GM19193 (cell line): ENCODE measurements around the gene PROSER2.

Experiments
- POLR2A ChIP-seq: IDR thresholded peaks from 4 replicates; pipeline ENCODE4 v1.6.1; 2011; ENCODE audit not compliant: insufficient read depth, insufficient read length; ENCODE audit errors: extremely low read depth

The PROSER2 gene

GRCh38 chr10:11865561-11865960, 42.4 kb downstream of the PROSER2 start:
- no peak for TF ChIP-seq POLR2A

DNA sequence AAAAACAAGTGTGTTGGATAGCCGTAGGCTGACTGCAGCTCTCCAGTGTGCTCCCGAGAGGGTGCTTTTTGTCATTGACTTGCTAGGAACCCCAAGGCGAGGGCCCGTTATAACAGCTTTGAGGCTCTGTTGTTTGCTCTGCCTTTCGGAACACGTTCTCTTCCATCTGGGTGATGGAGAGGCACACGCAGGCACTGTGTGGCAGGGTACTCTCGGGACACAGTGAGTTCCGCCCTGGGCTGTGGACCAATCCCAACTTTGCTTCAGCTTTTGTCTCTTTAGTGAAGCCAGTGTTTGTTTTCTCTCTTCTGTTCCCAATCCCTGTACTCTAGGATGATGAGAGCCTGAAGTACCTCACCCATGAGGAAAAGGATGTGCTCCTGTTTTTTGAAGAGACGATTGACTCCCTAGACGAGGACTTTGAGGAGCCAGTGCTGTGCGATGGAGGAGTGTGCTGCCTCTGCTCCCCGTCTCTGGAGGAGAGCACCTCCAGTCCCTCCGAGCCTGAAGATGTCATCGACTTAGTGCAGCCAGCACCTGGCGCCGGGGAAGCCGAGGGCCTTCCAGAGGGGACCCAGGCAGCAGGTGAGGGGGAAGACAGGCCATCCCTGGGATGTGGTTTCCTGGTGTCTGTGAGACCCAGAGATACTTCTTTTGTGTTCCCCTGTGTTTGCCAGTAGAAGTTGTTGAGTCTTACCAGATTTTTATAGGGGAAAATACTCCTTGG, 43.2 kb downstream of the PROSER2 start:
- TF ChIP-seq POLR2A = no peak

DNA sequence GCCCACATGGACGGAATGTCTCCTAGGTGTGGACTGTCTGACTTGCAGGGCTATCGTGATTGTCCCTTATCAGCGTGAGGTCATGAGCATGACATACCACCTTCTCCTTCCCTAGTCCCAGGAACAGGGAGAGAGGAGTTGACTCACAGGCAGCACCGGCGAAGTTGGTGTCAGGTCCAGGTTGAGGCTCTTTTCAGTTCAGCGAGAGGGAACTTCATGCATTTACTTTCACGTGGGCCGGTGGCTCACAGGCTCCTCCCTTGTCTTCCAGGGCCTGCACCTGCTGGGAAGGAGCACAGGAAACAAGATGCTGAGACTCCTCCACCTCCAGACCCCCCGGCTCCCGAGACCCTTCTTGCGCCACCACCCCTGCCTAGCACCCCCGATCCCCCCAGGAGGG, 46.1 kb downstream of the PROSER2 start:
- no peak for TF ChIP-seq POLR2A

DNA sequence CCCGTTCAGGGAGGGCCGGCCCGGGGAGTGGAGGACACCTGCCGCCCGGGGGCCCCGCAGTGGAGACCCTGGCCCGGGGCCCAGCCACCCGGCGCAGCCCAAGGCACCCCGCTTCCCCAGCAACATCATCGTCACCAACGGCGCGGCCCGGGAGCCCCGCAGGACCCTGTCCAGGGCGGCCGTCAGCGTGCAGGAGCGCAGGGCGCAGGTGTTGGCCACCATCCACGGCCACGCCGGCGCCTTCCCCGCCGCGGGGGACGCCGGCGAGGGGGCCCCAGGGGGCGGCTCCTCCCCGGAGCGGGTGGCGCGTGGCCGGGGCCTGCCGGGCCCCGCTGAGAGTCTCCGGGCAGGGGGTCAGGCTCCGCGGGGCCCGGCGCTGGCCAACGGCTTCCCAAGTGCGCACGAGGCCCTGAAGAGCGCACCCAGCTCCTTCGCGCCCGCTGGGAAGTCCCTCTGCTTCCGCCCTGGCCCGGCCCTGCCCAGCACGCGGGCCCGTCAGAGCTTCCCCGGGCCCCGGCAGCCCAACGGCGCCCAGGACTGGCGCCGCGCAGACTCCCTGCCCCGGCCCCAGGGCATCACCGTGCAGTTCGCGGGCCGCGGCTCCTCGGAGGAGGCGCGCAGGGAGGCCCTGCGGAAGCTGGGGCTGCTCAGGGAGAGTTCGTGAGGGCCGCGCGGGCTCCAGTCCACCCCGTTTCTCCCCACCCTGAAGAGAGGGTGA, 46.7 kb downstream of the PROSER2 start:
- TF ChIP-seq POLR2A = no peak

DNA sequence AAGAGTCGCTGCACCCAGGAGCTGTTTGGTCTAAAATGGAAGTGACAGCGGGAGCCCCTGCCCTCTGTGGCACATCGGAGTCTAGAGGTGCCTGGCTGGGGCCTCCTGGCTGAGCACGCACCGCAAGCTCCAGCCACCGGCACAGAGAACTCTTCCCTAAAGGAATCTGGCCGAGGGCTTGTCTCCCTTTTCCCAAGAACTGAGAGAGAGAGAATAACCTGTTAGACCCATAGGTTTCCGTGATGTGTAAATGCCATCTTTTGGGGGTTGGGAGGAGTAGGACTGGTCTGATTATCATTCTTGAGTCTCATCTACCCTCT, 47.3 kb downstream of the PROSER2 start:
- TF ChIP-seq POLR2A = no peak

GRCh38 chr10:11870900-11871400, 47.8 kb downstream of the PROSER2 start:
- TF ChIP-seq POLR2A = no peak

- TF ChIP-seq POLR2A = no peak
Measured at GRCh38 chr10:11871466-11871865, 48.3 kb downstream of the PROSER2 start.

GRCh38 chr10:11874568-11875493, 51.7 kb downstream of the PROSER2 start:
- TF ChIP-seq POLR2A = no peak

- no peak for TF ChIP-seq POLR2A
Measured at GRCh38 chr10:11875494-11876281, 52.5 kb downstream of the PROSER2 start.

- TF ChIP-seq POLR2A = no peak
Measured at GRCh38 chr10:11876324-11876723, 53.2 kb downstream of the PROSER2 start.

DNA sequence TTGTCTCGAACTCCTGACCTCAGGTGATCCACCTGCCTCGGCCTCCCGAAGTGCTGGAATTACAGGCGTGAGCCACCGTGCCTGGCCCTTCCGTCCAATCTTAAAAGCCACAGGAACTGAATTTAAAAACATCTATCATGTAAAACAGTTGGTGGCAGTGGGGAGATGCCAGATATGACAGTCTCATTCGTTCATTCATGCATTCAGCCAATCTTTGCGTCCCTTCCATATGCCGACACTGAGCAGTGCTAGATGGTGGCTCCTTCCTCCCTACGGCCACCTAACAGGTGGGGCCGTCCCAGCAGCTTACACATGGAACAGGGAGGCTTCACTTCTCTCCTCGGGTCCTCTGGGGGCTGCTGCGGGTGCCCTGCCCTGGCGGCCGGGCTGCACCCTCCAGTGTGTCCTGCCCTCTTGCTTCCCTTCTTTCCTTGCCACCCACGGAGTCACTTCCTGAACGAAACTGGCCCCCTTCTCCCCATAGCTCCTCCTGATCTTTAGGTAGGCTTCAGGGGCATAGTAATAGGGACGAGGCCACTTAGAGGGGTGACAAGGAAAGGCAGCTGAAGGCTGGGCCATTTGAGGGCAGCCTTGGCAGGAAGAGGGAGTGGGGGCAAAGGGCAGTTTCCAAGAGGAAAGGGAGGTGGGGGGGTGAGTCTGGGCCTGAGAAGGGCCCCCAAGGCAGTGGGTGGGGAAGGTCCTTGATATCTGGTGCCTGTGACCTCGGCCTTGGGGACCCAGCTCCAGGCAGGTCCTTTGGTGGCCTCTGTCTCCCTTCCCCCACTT, 53.8 kb downstream of the PROSER2 start:
- TF ChIP-seq POLR2A = no peak

GRCh38 chr10:11877591-11877905, 54.4 kb downstream of the PROSER2 start:
- no peak for TF ChIP-seq POLR2A

DNA sequence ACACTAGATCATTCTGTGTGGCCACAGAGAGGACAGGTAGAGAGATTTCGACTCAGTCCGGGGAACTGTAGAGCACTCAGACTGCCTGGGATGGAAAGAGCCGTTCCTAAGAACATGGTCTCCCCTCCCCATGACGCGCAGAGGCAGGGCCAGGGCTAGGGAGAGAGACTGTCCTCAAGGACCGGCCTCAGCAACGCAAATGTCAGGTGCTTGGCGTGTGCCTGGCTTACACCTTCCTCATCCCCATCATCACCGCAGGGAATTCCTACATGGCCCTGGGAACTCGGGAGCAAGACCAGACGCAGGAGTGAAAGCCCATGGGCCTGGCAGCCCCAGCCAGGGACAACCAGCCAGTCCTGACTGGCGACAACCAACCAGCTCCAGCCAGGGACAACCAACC, 55.6 kb downstream of the PROSER2 start:
- TF ChIP-seq POLR2A = no peak
